Ramos (cell line): Measurements from ENCODE around the gene CBLB.
"Not testable (repeated sequence)": the region's sequence is repeated elsewhere in the genome, so short reads cannot be mapped to it uniquely, and the experiment has no call there.

Experiments used
- in situ Hi-C: fragments of 300-500 bp; cut with MboI; formaldehyde crosslinking; loops from one replicate; pipeline ENCODE4 v1.14.3; 2022; ENCODE audit warnings: low sequenced_read_pairs; ENCODE audit not compliant: unreplicated experiment

CBLB gene

DNA sequence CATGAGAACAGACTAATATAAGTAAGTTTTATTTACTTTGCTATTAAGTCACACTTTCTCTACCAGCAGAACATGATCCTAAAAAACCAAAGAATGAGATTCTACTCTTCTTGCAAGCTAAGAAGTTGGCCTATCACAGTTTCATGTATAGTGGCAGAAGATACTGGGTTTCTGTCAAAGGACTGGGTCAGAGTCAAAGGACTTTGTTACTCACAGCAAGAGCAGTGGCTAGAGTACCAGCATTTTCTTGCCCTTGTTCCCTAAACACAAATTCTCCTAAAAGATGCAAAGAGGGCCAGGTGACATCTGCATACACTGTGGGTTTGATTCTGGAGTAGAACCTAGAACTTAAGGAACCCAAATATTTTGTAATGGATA, 105.2 kb downstream of the CBLB start:
- in situ Hi-C loops: no loop called here

DNA sequence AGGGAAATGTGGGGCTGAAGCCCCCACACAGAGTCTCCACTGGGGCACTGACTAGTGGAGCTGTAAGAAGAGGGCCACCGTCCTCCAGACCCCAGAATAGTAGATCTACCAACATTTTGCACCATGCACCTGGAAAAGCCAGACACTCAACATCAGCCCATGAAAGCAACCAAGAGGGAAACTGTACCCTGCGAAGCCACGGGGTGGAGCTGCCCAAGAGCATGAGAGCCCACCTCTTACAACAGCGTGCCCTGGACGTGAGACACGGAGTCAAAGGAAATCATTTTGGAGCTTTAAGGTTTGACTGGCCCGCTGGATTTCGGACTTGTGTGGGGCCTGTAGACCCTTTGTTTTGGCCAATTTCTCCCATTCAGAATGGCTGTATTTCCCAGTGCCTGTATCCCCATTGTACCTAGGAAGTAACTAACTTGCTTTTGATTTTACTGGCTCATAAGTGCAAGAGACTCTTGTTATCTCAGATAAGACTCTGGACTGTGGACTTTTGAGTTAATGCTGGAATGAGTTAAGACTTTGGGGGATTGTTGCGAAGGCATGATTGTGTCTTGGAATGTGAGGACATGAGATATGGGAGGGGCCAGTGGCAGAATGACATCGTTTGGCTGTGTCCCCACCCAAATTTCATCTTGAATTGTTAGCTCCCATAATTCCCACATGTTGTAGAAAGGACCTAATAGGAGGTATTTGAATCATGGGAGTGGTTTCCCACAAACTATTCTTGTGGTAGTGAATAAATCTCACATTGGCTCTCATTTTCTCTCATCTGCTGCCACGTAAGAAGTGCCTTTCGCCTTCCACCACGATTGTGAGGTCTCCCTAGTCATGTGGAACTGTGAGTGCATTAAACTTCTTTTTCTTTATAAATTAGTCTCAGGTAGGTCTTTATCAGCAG, 105.8 kb downstream of the CBLB start:
- in situ Hi-C loops: no loop called here

DNA sequence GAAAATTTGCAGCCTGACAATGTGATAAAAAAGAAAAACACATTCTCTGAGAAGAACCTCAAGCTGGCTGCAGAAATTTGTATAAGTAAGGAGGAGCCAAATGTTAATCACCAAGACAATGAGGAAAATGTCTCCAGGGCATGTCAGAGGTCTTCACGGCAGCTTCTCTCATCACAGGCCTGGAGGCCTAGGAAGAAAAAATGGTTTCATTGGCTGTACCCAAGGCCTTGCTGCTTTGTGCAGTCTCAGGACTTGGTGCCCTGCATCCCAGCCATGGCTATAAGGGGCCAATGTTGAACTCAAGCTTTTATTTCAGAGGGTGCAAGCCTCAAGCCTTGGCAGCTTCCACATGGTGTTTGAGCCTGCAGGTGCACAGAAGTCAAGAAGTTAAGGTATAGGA, 106.6 kb downstream of the CBLB start:
- in situ Hi-C loops: not testable (repeated sequence)

DNA sequence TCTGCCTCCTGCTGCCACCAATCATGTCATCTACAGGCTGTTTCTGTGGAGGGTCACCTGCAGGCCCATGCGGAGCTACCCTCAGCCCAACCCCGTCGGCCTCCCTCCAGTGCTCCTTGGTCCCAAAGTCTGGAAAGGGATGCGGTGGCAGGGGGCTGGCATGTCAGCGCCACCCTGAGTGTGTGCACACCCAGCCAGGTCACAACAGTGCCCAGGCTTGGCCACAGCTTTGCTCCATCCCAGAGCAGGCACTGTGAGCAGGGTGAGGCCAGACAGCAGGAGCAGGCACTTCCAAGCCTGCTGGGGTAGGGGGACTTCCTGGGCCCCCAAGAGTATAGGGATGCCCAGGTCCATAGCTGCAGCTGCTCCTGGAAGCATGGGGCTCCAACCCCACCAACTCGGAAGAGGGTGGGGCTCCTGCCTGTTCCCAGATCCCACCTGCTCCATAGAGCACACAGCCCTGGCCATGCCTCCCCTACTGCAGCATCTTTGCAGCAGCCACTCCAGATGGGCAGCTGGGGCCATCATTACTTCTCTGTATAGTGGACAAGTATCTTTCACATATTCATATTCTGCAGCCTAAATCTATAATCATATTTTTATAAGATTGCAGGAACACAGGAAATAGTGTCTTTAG, 109.3 kb downstream of the CBLB start:
- in situ Hi-C loops: no loop called here

DNA sequence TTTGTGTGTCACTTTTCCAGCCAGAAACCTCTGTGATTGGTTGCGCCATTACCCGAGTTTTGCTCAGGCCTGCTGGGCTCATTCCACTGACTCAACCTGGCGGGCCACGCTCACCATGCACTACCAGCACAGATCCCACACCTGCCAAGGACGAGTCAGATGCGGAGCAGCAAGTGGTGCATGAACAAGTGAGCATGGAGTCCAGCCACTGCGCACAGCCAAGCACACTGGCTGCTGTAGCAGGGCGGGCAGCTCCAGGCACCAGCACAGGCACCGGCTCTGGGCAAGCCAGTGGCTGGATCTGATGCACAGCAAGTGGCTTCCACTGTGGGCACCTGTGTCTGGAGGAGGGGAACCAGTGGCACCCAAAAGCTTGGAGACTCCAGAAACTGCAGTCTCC, 110.4 kb downstream of the CBLB start:
- in situ Hi-C loops: no loop called here

DNA sequence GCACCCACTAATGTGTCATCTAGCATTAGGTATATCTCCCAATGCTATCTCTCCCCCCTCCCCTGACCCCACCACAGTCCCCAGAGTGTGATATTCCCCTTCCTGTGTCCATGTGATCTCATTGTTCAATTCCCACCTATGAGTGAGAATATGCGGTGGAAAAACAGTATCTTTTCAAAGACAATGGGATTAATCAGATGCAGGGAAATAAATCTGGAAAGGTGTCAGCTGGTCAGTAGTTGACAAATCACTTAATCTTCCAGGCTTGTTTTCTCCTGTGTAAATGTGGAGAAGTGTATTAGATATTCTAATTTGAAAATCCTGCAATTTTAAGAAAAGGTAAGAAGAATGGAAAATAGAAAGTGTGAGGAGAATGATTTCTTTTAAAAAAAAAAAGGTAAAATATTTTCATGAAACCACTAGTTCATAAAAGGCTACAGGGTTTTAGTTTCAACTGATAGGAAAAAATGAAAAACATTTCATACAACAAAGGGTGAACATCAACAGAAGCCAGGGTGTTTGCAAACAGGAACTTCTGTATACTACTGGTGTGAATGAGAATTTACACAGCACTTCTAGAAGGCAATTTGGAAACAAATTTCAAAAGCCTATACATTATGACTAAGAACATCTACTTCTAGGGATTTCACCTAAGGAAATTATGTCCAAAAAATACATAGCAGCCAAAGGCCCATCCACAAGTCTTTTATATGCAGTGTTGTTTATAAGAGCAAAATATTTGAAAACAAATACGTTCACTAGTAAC, 113.5 kb downstream of the CBLB start:
- in situ Hi-C loops: no loop called here

DNA sequence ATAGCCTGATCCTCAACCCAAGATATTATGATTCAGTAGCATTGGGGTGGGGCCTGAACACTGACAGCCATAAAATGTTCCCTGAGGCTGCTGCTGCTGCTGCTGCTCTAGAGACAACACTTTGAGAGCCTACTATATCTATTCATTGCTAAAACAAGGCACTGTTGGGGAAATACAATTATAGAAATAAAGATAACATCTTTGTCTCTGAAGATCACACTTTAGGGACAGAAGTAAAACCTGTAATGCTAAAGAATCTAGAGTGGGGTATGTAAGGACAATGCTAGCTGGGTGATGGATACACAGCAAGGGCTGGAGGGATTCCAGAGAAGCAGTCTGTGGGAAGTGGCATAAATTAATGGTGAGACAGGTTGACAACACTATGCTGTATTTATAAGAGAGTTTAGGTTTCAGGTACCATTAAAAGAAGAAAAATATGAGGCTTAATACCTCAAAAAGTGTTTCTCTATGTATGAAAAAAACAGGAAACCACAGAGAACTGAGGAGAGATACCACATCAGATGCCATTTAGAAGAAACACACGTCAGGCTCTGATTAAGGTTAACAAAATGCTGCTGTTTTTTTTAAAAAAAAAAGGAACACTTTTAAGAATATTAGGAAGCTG, 115.9 kb downstream of the CBLB start:
- in situ Hi-C loops: no loop called here

DNA sequence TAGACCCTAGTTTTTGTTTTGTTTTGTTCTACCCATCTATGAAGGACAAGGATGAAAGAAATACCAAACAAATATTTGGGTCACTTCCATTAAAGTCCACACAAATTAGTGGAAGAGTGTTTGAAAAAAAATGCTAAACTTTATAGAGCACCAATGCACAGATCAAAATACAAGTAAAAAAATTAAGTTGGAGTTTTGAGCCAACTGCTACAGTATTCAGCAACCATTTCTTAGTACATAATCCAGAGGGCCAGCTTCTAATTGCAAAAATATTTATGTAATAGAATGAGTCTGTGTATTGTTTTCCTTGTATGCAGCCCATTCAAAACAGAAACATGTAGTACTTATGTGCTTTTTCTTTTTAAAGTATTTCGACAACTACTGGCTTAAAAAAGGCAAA, 121.1 kb downstream of the CBLB start:
- in situ Hi-C loops: no loop called here

DNA sequence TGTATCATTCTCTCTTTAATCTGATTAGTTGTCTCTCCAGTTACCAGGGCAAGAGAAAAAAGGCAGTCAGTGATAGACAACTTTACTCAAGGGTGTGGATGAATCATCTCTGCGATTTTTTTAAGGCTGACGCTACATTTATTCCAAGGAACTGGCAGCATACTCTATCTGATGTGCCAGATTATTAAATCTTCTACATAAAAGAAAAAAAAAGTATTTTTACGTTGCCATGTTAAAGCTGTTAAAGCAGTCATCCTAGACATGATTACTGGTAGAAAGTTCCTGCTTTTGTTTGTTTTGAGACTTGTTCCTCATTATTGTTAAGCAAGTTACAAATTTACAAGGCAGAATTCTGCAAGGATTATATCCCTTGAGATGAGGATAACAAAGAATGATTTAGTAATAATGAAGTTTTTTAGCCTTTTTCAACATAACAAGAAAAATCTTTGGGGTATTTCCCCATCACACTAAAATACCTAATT, 121.7 kb downstream of the CBLB start:
- in situ Hi-C loops: no loop called here

DNA sequence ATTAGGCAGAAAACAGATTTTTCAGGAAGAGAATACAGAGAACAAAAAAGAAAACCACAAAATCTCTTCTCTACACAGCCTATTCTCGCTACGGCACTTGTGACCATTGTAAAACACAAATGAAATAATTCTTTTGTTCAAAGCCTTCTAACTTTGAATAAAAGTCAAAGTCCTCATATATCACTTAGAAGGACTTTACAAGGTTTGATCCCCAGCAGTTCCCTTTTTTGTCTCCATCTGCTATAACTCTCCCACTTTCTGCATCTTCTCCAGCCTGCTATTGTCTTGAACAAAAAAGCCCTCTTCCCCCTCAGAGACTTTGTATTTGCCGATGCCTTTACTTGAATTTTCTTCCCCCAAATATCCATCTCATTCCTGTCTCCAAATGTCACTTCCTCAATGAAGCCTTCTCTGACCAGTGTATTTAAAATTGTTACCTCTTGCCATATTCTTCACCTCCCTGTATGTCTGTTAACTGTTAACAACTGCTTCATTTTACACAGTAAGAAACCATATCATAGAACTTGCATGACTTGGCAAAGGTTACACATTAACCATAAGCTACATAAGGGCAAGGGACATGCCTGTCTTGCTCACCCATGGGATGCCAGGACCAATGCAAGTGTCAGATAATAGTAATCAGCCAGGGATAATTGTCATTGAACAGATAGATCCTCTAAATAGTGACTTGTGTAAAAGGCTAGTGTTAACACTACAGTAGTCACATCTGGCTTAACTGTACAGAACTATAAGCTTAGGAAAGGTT, 122.4 kb downstream of the CBLB start:
- in situ Hi-C loops: no loop called here

DNA sequence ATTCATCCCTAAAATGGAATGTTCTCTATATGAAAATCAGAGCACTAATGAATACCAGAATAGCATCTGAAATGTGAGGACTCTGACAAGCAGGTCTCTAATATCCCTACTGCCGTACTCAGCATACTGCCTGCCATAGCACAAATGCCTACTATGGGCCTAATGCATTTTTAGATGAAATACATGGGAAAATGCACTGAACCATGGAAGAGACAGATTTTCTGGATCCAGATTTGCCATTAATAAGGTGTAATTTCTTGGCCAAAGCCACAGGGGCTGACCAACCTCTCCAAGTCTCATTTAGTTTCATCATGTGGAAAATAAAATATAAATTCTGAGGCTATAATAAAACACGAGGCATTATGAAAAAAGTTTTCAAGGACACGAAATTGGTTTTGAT, 123.8 kb downstream of the CBLB start:
- in situ Hi-C loops: no loop called here

DNA sequence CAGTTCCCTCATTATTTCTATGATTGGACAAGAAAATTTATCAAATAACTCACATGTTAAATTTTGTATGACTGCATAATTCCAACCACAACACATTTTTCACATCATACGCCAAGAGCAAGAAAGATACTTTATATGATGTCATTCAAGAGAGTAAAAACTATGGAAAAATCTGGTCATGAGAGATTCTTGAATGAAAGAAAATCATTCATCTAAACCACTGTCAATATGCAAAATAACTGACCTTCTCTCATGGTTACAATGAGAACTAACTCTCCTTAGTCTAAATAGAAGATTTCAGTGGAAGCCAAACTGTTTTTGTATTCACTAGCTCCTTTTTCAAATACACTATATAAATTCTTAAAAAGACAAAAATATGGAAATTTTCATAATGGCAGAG, 124.6 kb downstream of the CBLB start:
- in situ Hi-C loops: no loop called here

DNA sequence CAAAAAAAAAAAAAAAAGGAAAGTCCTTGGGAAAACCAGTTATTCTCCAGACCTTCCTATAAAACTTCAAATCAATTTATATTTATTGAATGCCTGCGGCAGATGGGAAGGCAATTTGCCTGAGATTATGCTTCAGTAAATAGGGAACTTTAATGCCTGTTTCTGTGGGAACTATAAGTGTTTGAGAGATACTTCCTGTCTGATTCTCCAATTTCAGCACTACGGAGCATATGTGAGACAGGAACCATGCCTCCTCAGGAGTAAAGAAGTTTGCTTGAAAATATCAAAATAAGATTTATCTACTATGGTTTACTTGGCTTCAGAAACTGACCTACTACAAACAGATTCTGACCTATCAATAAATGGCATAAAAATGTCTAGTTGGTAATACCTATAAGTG, 135.5 kb downstream of the CBLB start:
- in situ Hi-C loops: no loop called here

DNA sequence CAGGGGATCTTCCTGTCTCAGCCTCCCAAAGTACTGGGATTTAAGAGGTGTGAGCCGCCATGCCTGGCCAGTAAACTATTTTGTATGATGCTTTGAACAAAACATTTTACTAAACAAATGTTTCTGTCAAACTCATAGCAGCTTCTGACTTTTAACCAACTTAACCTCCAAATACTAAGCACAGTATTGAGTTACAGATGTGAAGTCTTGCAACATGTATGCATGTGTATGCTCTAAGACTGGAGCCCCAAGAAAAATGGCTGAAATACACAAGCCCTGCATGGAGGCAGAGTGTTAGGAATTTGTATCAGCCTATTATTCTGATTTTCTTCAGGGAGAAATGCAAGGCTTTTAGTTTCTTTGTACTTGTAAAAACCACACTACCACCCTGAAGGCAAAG, 137.1 kb downstream of the CBLB start:
- in situ Hi-C loops: no loop called here

DNA sequence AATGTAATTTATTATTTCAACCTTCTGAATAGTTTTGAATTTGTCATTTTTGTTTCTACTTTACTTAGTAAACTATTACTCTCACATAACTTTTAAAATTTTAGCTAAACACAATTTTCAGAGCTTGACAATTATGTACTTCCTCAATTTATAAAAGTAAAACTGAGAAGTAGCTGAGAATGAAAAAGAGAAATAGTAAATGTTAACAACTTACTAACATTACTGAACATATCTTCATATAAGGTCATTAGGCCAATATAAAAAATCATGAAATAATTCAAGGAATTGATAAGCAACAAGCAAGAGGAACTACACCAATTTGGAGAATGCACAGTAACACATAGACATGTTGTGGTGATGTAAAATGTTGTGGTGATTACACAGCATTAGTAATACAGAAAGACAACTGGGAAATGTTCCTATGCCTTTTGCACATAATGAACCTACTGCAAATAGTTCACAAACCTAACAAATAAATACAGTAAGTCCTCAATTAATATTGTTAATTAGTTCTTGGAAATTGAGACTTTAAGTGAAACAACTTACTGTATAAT, 137.9 kb downstream of the CBLB start:
- in situ Hi-C loops: no loop called here

DNA sequence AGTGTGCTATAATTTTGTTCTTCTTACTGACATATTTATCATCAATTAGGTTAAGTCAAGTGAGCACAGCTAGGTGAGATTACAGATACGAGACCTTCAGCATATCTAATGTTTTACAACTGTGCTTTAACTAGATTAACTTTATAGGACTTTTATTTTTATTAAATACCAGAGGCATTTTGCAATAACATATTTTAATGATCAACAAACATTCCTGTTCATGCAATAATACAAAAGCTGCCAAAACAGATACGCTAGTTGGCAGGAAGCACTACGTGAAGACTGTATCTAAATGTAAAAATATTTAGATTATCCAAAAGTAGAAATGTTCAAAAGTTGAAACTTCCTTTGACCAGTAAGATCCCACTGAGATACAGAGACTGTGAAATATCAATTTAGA, 139.1 kb downstream of the CBLB start:
- in situ Hi-C loops: no loop called here

DNA sequence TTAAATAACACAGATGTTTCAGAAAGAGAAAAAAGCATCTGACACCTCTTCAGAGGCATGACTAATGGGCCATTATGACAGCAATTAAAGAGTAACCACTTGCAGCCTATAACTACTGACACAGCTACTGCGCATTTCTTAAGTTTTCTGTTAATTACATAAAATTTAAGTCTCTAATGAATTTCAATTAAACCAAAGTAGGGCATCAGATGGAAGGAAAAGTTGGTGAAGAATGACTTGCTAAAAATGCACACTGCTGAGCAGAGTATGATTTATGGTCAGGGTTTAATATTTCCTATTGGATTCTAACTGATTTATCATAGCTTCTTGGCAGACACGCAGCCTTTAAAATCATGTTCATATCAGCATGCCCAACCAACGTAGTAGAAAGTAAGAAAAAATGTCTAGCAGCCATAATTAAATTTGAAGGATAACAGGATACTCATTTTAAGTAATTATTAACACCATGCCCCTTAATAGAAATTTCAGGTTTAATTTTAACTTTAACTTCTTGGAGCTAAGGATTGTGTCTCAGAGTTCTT, 140.0 kb downstream of the CBLB start:
- in situ Hi-C loops: no loop called here

DNA sequence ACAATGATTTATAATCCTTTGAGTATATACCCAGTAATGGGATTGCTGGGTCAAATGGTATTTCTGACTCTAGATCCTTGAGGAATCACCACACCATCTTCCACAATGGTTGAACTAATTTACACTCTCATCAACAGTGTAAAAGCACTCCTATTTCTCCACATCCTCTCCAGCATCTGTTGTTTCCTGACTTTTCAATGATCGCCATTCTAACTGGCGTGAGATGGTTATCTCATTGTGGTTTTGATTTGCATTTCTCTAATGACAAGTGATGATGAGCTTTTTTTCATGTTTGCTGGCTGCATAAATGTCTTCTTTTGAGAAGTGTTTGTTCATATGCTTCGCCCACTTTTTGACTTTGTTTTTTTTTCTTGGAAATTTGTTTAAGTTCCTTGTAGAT, 141.8 kb downstream of the CBLB start:
- in situ Hi-C loops: not testable (repeated sequence)

DNA sequence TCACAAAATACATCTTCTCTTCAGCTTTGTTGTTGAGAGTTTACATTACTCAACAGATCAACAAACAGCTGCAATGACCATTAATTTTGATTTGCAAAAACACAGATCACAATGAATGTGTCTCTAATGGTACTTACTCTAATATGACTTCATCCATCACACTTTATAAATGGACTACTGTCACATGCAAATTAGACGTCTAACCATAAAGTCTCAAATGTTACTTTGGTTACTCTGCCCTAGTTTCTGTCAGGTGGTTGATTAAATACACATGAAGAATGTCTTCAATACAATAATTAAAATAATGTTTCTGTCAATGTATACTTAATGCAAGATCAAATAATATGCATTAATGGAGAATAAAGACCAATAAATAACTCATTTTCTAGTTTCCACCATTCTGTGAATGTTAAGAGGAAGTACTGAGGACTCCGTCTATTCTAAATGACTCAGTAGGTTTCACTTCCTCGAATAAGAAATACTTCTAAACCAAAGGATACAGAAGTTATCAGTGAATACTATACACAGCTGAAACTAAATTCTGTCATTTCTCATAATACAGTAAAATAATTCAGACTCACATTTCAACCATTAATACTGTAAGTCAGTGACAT, 145.8 kb downstream of the CBLB start:
- in situ Hi-C loops: no loop called here
